Measurements from ENCODE around the gene MAGI2.

DNA sequence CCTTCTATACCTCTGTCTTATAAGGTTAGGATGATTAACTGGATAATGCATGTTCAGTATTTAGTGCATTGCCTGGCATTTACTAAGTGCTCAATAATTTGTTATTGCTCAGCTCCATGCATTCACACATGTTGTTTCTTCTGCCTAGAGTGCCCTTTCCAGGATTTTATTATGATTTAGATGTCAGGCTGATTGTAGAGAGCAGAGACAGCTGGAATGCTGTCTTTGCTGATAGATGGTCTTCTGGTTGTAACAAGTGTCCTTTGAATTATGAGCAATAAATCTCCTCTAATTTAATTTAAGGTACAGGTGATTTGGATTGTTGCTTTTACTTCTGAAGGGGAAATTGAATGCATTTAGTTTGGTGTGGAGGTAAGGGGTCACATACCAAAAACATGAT, 548.0 kb downstream of the MAGI2 start:
- TF ChIP-seq, protein P1, sequence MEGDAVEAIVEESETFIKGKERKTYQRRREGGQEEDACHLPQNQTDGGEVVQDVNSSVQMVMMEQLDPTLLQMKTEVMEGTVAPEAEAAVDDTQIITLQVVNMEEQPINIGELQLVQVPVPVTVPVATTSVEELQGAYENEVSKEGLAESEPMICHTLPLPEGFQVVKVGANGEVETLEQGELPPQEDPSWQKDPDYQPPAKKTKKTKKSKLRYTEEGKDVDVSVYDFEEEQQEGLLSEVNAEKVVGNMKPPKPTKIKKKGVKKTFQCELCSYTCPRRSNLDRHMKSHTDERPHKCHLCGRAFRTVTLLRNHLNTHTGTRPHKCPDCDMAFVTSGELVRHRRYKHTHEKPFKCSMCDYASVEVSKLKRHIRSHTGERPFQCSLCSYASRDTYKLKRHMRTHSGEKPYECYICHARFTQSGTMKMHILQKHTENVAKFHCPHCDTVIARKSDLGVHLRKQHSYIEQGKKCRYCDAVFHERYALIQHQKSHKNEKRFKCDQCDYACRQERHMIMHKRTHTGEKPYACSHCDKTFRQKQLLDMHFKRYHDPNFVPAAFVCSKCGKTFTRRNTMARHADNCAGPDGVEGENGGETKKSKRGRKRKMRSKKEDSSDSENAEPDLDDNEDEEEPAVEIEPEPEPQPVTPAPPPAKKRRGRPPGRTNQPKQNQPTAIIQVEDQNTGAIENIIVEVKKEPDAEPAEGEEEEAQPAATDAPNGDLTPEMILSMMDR (conservative IDR thresholded peaks at IDR 0.05; ENCODE audit: low read depth in 2 of 2): no peak
- TF ChIP-seq NANOG (IDR thresholded peaks at IDR 0.05; ENCODE audit: borderline replicate concordance) (no peak), JUNB (IDR thresholded peaks at IDR 0.05; ENCODE audit: unreplicated experiment) (no peak)
